MG63 (cell line): ENCODE results near the gene GRIN2A. TPM values are rescaled to one million over a fixed set of nuclear protein-coding genes. Genes with fewer than 3 reads are reported as not detected.

Experiments
- DNase-seq: peaks from one replicate; pipeline ENCODE4 v3.0.0-alpha.2; 2020
- H3K27me3 ChIP-seq: fragments of 250-450 bp; sonication (Bioruptor Pico); 2 replicates; pipeline ENCODE4 v1.5.1; 2020; ENCODE audit warnings: mild to moderate bottlenecking, moderate library complexity
- H3K36me3 ChIP-seq: fragments of 250-450 bp; sonication (Bioruptor Pico); 2 replicates; pipeline ENCODE4 v1.5.1; 2020; ENCODE audit warnings: mild to moderate bottlenecking, moderate library complexity
- H3K4me3 ChIP-seq: fragments of 250-450 bp; sonication (Bioruptor Pico); 2 replicates; pipeline ENCODE4 v1.5.1; 2020; ENCODE audit warnings: mild to moderate bottlenecking, moderate library complexity
- H3K9me3 ChIP-seq: fragments of 250-450 bp; sonication (Bioruptor Pico); 2 replicates; pipeline ENCODE4 v1.5.1; 2020; ENCODE audit warnings: mild to moderate bottlenecking, moderate library complexity
- total RNA-seq: library from RNA; depleted of rRNA; stranded (reverse); fragments of >200 nt; shearing (Covaris generic); gene quantifications from 2 replicates; pipeline ENCODE4 v1.2.3, GENCODE V29; 2014; ENCODE audit warnings: low replicate concordance

Gene GRIN2A
- total RNA-seq, 1 experiment from 2014 or later = not detected

DNA sequence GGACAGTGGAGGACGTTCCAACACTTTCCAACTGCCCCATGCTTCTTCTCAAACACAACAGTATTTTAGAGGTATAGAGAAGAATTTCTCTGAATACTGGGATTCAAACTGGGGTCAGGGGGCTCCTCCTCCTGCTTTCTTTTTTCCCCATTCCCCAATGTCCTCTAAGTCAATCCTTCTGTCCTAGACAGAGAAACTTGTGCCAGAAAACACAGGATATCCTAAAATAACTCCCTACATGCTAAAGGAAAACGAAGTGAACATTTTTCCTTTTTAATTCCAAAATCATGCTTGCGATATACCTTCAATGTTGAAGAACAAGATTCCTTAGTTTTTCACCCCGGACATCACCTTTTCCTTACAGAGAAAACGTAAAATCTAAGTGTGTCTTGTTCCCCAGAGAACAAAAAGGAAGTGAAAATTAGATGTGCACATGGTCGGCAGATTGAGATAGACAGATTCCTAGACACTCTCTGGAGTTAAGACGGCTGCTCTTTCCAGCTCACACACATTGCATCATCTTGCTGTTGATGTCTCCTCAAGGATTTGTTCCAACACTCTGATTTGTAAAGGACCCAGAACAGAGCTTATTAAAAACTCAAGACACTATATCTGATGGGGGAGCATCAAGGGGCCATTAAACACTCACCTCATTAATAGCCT lies 228.2 kb downstream of the GRIN2A start:
- DNase-seq = no peak
- no peaks in the 10 kb centered on the region for H3K9me3 ChIP-seq
- no peak overlapping the region for H3K4me3 ChIP-seq
- H3K27me3 ChIP-seq = peaks cover 13% of the 10 kb centered on the region
- no peaks in the 10 kb centered on the region for H3K36me3 ChIP-seq

DNA sequence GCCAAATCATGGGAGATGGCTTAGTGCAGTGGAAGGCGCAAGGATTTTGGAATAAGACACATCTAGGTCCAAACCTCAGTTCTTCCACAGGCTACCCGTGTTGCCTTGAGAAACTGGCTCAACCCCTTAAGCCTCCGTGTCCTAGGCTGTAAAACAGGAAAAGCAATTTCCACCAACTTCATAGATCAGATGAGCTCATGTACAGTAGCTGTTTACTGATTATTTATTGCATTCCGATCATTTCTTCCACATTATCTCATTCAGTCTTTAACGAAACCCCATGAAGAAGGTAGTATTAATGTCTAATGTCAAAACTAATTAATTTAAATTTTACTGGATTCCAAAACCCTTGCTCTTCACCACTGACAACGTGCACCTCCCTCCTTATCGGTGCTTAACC lies 231.6 kb downstream of the GRIN2A start:
- H3K4me3 ChIP-seq = no peak overlapping the region
- H3K9me3 ChIP-seq = no peaks in the 10 kb centered on the region
- H3K36me3 ChIP-seq = no peaks in the 10 kb centered on the region
- DNase-seq = no peak
- H3K27me3 ChIP-seq = peaks cover 7% of the 10 kb centered on the region

DNA sequence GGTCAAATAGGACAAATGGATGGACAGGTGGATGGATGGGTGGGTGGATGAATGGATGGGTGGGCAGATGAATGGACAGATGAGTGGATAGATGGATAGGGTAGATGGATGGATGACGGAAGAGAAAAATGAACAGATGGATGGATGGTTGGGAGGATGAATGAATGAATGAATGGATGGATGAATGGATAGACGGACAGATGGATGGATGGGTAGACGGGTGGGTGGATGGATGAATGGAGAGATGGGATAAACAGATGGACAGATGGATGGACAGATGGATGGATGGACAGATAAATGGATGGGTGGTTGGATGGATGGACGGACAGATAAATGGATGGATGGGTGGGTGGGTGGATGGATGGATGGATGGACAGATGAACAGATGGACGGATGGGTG lies 232.8 kb downstream of the GRIN2A start:
- no peak overlapping the region for H3K4me3 ChIP-seq
- no peaks in the 10 kb centered on the region for H3K9me3 ChIP-seq
- H3K36me3 ChIP-seq = no peaks in the 10 kb centered on the region
- no peak for DNase-seq
- no peaks in the 10 kb centered on the region for H3K27me3 ChIP-seq

DNA sequence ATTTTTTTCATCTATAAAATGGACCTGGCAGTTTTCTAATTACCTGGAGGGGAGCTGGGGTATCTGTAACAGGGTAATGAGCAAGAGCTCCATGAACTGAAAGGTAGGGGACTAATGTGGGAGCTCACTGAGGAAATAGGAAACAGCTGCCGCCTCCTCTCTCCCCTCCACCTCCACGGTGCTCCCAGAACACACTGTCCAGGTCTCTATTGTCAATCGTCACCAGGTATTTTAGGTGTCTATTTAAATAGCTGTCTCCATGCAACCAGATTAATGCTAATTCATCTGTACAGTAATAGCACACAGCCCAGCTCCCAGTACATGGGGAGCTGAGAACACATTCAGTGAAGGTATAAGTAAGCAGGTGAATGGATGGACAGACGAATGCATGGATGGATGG lies 233.3 kb downstream of the GRIN2A start:
- DNase-seq = no peak
- H3K36me3 ChIP-seq = no peaks in the 10 kb centered on the region
- H3K9me3 ChIP-seq = no peaks in the 10 kb centered on the region
- no peak overlapping the region for H3K4me3 ChIP-seq
- H3K27me3 ChIP-seq = no peaks in the 10 kb centered on the region

DNA sequence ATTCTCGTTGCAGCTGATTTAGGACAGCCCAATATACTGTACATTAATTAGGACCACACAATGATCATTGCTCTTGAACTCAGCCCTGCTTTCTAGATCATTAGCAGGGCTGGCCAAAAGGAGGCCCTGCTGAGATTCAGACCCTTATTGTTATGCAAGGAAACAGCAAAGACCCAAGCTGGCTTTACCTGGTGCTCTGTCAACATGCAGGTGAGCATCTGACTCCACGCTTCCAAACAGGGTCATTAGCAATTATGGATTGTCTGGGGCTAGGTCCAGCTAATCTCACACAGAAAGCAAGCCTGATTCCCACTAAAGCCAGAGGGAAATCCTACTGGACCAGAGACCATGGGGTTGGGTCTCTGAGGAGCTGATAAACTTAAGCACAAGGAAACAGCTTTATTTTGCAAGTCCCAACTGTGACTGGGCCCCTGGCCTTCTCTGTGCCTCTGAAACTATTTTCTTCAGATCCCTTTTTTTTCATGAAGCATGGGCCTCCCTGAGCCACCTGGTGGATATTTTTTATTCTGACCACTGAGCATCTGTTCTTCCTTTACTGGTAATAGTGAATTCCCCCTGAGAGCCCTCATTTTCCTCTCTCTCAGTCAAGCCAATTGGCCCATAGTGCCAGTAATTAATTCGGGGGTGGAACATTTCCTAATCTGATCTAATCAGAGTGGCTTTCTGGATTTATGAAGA lies 236.1 kb downstream of the GRIN2A start:
- DNase-seq = no peak
- 0 out of 2 replicates have a peak, but pooled peaks cover 2% of the 10 kb centered on the region for H3K27me3 ChIP-seq
- no peaks in the 10 kb centered on the region for H3K36me3 ChIP-seq
- H3K9me3 ChIP-seq = no peaks in the 10 kb centered on the region
- no peak overlapping the region for H3K4me3 ChIP-seq

DNA sequence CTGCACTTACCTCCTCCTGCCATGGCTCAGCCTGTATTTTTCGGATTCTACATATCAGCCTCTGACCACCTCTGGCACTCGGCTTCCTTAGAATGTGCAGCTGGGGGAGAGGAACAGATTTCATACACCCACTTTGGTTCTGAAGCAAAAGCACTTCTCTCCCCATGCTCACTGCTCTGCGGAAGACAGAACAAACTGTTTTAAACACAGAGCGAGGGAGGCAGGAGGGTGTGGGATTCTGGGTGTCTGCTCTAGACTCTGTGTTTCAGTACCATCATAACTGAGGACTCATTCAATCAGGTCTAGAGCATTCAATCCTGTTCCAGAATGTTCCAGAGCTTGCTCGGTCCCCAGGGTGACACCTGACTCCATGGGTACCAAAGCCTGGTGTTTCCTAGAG lies 239.1 kb downstream of the GRIN2A start:
- H3K27me3 ChIP-seq = 0 out of 2 replicates have a peak, but pooled peaks cover 2% of the 10 kb centered on the region

DNA sequence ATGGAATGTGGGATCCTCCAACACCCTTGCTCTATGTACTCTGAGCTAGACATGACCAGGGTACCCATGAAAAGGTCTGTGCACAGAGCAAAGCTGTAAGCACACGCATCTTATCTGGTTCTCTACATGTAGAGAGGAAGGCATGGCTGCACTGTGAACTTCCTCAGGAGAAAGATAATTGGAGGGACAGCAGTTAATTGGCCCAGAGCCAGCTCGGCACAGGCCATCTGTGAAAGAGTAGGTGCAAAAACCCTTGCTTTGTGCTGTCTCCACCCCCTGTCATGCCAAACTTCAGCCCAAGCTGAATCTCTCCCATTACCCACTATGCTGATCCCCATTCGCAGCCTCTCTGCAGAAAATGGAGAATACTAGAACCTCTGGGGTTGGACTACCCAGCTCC lies 241.0 kb downstream of the GRIN2A start:
- Histone ChIP-seq H3K4me3 (no peak overlapping the region), H3K9me3 (no peaks in the 10 kb centered on the region), H3K36me3 (no peaks in the 10 kb centered on the region), H3K27me3 (0 out of 2 replicates have a peak, but pooled peaks cover 2% of the 10 kb centered on the region)
- no peak for DNase-seq

More for the DNA sequence above, 239.1 kb downstream of the GRIN2A start:
- Histone ChIP-seq H3K4me3 (no peak overlapping the region), H3K36me3 (no peaks in the 10 kb centered on the region), H3K9me3 (no peaks in the 10 kb centered on the region)
- DNase-seq = no peak

DNA sequence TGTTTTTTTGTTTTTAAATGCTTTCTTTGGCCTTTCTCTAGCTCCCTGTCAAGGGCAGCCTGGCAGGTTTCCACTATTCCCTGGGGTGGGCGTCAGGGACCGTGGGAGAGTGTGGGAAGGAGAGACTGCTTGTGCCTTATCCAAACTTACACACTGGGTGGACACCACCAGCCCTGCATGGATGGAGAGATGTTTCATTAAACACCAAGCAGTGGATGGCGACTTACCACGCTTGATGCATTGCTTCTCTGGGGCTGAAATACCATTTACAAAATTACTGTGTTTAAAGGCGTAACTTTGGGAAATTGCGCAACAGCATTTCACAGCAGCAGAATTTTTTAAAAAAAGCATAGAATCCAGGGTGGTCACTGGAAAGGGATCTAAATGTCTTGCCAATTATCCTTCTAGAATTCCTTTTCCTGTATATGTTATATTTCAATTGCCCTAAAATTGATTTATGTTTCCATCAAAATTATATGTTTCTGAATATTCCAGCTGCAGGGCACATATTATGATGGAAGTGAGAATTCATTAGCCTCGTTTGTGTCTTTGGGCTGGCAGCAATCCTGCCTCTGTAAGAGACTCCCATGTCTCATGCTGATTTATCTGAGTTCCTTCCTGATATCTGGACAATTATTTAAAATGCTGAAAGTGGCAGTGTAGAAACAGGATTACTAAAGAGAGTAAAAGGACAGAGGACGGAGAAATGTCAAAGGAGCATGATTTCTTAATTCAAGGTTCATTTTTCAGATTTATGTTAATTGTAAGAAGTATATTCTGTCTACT lies 247.3 kb downstream of the GRIN2A start:
- no peak for DNase-seq
- Histone ChIP-seq H3K36me3 (no peaks in the 10 kb centered on the region), H3K4me3 (no peak overlapping the region), H3K27me3 (no peaks in the 10 kb centered on the region), H3K9me3 (no peaks in the 10 kb centered on the region)

DNA sequence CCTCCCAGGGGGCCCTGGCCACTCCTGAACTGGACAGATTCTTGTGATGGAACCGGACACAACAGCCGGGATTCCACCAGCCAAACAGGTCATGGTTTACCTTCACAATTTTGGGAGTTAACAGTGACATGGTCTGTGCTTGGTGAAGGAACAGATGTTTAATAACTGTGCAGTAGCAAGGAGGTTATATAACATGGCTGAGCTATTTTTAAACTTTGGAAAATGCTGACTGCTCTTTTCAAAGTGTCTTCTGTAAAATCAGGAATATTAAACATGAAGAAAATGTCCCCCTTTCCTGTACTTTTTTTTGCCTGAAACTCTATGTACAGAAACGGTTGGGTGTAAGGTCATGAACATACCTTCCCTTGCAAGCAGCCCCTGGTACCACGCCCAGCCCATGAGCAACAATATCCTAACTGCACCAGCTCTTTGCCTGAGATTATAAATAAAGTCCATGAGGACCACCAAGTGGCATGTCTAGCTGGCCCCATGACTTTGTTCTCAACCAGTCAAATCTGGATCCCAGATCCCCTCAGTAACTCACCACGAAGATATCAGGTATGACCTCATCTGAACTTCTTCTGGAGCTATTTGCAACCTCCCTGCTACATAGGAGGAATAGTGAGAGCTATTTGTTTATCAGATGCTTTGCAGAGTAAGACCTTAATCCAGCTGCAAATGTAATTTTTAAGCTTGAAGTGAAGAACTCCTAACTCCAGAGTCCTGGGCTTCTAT lies 249.1 kb downstream of the GRIN2A start:
- no peak for DNase-seq
- no peak overlapping the region for H3K4me3 ChIP-seq
- H3K9me3 ChIP-seq = no peaks in the 10 kb centered on the region
- no peaks in the 10 kb centered on the region for H3K36me3 ChIP-seq
- H3K27me3 ChIP-seq = no peaks in the 10 kb centered on the region

DNA sequence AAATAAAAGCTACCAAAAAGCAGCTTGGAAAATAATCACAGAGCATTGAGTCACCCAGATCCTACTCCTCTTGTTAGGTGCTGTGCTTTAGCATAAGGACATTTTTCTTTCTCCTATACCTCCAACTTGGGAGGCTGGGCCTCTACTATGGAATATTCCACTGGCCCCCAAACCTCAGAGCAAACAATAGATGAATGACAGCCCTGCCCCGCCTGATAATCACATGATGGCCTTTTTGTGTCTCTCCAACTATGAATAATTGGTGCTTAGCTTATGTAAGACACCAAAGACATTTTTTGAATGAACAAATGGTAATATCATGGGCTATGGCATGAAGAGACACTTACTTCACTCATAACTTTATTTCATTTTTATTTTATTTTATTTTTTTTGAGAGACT lies 250.2 kb downstream of the GRIN2A start:
- Histone ChIP-seq H3K36me3 (no peaks in the 10 kb centered on the region), H3K4me3 (no peak overlapping the region), H3K9me3 (no peaks in the 10 kb centered on the region), H3K27me3 (no peaks in the 10 kb centered on the region)
- DNase-seq = no peak

DNA sequence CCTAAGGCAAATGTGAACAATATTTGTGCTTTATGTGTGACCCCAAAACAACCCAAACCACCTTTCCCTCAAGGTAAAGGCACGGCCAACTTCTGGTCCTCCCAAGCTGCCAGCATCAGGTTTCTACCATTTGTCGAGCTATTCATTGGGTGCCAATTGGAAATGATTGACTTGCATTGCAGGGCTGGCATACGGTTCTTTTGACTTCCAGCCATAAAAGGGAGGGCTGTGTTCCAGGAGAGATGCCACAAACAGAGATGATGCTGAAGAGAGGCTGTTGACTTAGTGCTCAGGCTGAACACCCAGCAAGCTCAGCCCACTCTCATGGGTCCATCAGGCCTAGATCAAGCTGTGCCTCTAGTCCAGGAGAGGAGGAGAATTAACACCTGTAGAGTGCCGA lies 252.4 kb downstream of the GRIN2A start:
- Histone ChIP-seq H3K4me3 (no peak overlapping the region), H3K36me3 (no peaks in the 10 kb centered on the region), H3K27me3 (no peaks in the 10 kb centered on the region), H3K9me3 (no peaks in the 10 kb centered on the region)
- no peak for DNase-seq

DNA sequence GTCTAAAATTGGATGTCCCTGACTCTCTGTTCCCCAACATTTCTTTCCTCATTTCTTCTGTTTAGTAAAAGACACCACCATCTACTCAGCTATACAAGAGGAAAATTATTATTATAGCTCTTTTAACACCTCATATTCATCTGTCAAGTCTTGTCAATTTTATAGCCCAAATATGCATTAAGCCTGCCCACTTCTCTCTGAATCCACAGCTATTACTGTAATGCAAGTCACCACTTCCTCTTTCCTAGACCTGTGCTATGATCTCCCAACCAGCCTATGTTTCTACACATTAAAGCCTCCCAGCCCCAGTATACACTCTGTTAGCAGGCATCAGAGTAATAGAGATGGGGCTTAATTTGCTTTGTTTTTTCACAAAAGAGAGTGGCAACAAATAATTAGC lies 252.9 kb downstream of the GRIN2A start:
- DNase-seq = no peak
- Histone ChIP-seq H3K36me3 (no peaks in the 10 kb centered on the region), H3K4me3 (no peak overlapping the region), H3K9me3 (no peaks in the 10 kb centered on the region), H3K27me3 (no peaks in the 10 kb centered on the region)

DNA sequence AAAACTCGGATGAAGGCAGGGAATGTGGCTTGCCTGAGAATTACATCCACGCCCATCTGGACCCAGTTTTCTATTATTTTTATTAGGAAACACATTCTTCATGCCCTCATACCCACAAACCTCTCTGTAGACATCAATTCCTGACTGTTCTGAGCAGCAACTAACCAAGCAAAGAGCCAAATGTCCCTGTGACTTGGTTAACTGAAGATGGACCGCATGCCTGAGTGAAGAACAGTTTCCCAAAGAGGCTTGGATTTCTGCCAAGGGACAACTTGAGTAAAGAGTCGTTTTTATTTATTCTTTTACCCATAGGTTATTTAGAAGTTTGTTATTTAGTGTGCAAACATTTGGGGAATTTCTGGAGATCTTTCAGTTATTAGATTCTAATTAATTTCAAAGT lies 259.8 kb downstream of the GRIN2A start:
- Histone ChIP-seq H3K27me3 (peaks cover 15% of the 10 kb centered on the region), H3K4me3 (no peak overlapping the region), H3K9me3 (no peaks in the 10 kb centered on the region), H3K36me3 (no peaks in the 10 kb centered on the region)
- DNase-seq = no peak

DNA sequence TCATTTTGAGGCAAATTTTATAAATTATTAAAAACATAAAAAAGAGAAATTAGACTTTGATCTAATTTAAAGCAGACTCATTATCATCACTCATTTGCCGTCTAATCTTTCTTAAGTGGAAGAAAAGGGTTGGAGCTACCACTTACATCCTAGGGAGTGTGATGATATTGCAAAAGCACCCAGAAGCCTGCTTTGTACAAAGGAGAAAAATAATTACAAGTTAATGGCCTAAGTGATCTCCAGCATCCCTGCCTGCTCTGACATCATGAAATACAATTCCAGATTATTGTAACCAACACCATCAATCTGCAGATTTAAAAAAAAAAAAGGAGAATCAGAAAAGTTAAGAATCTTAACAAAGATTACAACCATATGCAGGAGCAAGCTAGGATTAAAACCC lies 260.2 kb downstream of the GRIN2A start:
- Histone ChIP-seq H3K9me3 (no peaks in the 10 kb centered on the region), H3K27me3 (peaks cover 17% of the 10 kb centered on the region), H3K36me3 (no peaks in the 10 kb centered on the region), H3K4me3 (no peak overlapping the region)
- DNase-seq = no peak

DNA sequence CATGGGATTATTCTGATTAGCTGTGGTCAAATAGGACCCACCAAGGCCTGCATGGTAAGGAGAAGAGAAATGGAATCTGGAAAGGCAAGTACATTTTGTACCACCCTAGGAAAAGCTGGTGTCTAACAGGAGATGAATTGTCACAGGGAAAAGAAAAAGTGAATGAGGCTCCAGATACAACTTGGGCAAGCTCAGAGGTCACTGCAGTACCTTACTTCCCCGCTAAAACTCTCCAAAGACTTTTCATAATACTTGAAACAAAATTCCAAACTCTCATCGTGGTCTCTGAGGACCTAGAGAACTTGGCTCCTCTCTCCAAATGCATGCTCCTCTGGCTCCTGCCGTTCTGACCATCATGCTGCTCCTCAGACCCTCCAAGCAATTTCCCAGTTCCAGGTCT lies 262.8 kb downstream of the GRIN2A start:
- H3K27me3 ChIP-seq = peaks cover 17% of the 10 kb centered on the region
- no peak for DNase-seq
- no peak overlapping the region for H3K4me3 ChIP-seq
- no peaks in the 10 kb centered on the region for H3K9me3 ChIP-seq
- H3K36me3 ChIP-seq = no peaks in the 10 kb centered on the region

DNA sequence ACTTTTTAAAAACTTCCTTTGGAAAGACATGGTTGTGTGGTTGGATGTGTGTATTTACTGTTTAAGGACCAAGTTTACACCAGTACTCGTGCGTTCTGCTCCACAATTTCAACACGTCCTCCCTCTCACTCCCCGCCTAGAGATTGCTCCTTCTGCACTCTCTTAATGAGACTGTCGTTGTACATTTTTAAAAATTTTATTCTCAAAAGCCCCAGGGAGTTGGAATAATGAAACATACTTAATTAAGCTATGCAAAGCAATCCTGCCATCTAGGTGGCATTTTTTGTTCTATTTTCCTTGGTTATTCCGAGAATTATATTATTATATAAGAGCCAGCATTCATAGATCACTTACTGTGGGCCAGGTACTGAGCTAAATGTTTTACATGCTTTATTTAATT lies 264.5 kb downstream of the GRIN2A start:
- no peak for DNase-seq

More for the DNA sequence above, 264.5 kb downstream of the GRIN2A start:
- Histone ChIP-seq H3K4me3 (no peak overlapping the region), H3K27me3 (peaks cover 17% of the 10 kb centered on the region), H3K36me3 (no peaks in the 10 kb centered on the region), H3K9me3 (no peaks in the 10 kb centered on the region)
